SU-DHL-6 (cell line): ENCODE measurements around the gene FOXB1.

Experiments
- H2AFZ ChIP-seq: fragments of 200-600 bp; sonication (generic); 2 replicates; pipeline ENCODE4 v1.6.1; 2014; ENCODE audit warnings: low read depth, mild to moderate bottlenecking, moderate library complexity, mixed read lengths, antibody characterized with exemption, low read length; ENCODE audit not compliant: severe bottlenecking
- H3F3A ChIP-seq: fragments of 200-600 bp; shearing (Covaris generic); 2 replicates; pipeline ENCODE4 v1.6.0; 2016; ENCODE audit warnings: antibody characterized with exemption, mild to moderate bottlenecking; ENCODE audit not compliant: insufficient read depth
- H3K27ac ChIP-seq: fragments of 200-600 bp; sonication (generic); 2 replicates; pipeline ENCODE4 v1.5.1; 2016; ENCODE audit warnings: low read depth, mild to moderate bottlenecking, low read length, moderate library complexity, mixed read lengths
- H3K27me3 ChIP-seq: fragments of 200-600 bp; sonication (generic), shearing (Covaris generic); 2 replicates; pipeline ENCODE4 v1.6.0; 2014; ENCODE audit warnings: mild to moderate bottlenecking, low read length
- H3K36me3 ChIP-seq: fragments of 200-600 bp; sonication (generic); 2 replicates; pipeline ENCODE4 v1.6.1; 2014; ENCODE audit warnings: mild to moderate bottlenecking, low read length, mixed read lengths
- H3K4me2 ChIP-seq: fragments of 300-600, 200-600 bp; shearing (Covaris generic), sonication (generic); 2 replicates; pipeline ENCODE4 v1.6.0; 2014; ENCODE audit warnings: low read length, low read depth, mild to moderate bottlenecking; ENCODE audit not compliant: poor library complexity, severe bottlenecking
- H3K4me3 ChIP-seq: fragments of 200-600 bp; sonication (generic); 2 replicates; pipeline ENCODE4 v1.5.1; 2014; ENCODE audit warnings: antibody characterized with exemption, low read length, mild to moderate bottlenecking, mixed read lengths; ENCODE audit not compliant: insufficient read depth, poor library complexity, severe bottlenecking
- H3K79me2 ChIP-seq: fragments of 200-600 bp; sonication (generic); 2 replicates; pipeline ENCODE4 v1.6.1; 2014; ENCODE audit warnings: mild to moderate bottlenecking, low read length, moderate library complexity; ENCODE audit not compliant: insufficient read depth
- H3K9ac ChIP-seq: fragments of 200-600 bp; sonication (generic); 2 replicates; pipeline ENCODE4 v1.7.0; 2014; ENCODE audit warnings: mild to moderate bottlenecking, low read length
- H3K9me2 ChIP-seq: fragments of 200-600 bp; sonication (generic); replicated peaks from 2 replicates; pipeline ENCODE4 v1.6.1; 2014; ENCODE audit warnings: low read length; ENCODE audit not compliant: insufficient read depth
- H3K9me3 ChIP-seq: fragments of 200-600 bp; sonication (generic); 2 replicates; pipeline ENCODE4 v1.6.1; 2014; ENCODE audit warnings: low read length, mixed read lengths; ENCODE audit not compliant: insufficient read depth
- H4K20me1 ChIP-seq: fragments of 200-600 bp; sonication (generic); 2 replicates; pipeline ENCODE4 v1.6.1; 2014; ENCODE audit warnings: low read depth, mild to moderate bottlenecking, antibody characterized with exemption, low read length, moderate library complexity, mixed read lengths
- EZH2phosphoT487 ChIP-seq: fragments of 200-600 bp; sonication (generic), shearing (Covaris generic); conservative IDR thresholded peaks from 2 replicates; pipeline ENCODE4 v1.6.1; 2018; ENCODE audit warnings: mild to moderate bottlenecking, antibody characterized with exemption, low read length, moderate library complexity, mixed read lengths
- TF ChIP-seq, protein P1 (sequence below): fragments of 200-600 bp; sonication (generic); IDR thresholded peaks from one replicate; pipeline ENCODE4 v1.5.1; 2017; ENCODE audit warnings: antibody characterized with exemption, mild to moderate bottlenecking, low read length, moderate library complexity; ENCODE audit not compliant: insufficient read depth, poor library complexity, severe bottlenecking

The FOXB1 gene

DNA sequence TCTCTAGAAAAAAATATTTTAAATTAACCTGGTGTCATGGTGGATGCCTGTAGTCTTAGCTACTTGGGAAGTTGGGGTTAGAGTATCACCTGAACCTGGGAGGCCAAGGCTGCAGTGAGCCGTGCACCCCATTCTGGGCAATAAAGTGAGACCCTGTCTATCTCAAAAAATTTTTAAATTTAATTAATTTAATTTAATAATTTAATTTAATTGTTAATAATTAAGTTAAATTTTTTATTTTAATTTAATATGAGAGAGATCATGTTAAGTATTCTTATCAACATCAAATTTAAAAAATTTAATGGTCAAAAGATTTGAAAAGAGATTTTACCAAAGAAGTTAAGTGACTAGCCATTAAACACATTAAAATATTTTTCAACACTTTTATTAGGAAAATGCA lies 40.8 kb upstream of the FOXB1 start:
- Histone ChIP-seq H3K36me3 (no peaks in the 10 kb centered on the region), H4K20me1 (no peaks in the 10 kb centered on the region), H3K4me2 (no peak overlapping the region), H3K79me2 (no peaks in the 10 kb centered on the region), H3K9ac (no peak overlapping the region), H3K4me3 (no peak overlapping the region), H3K27me3 (no peaks in the 10 kb centered on the region), H3K9me3 (no peaks in the 10 kb centered on the region; the same call in 1 of the 2 replicates), H3K9me2 (no peaks in the 10 kb centered on the region), H3F3A (no peaks in the 10 kb centered on the region), H2AFZ (no peak overlapping the region), H3K27ac (no peak overlapping the region)
- TF ChIP-seq, protein P1, sequence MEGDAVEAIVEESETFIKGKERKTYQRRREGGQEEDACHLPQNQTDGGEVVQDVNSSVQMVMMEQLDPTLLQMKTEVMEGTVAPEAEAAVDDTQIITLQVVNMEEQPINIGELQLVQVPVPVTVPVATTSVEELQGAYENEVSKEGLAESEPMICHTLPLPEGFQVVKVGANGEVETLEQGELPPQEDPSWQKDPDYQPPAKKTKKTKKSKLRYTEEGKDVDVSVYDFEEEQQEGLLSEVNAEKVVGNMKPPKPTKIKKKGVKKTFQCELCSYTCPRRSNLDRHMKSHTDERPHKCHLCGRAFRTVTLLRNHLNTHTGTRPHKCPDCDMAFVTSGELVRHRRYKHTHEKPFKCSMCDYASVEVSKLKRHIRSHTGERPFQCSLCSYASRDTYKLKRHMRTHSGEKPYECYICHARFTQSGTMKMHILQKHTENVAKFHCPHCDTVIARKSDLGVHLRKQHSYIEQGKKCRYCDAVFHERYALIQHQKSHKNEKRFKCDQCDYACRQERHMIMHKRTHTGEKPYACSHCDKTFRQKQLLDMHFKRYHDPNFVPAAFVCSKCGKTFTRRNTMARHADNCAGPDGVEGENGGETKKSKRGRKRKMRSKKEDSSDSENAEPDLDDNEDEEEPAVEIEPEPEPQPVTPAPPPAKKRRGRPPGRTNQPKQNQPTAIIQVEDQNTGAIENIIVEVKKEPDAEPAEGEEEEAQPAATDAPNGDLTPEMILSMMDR = no peak
- no peak for TF ChIP-seq EZH2phosphoT487

DNA sequence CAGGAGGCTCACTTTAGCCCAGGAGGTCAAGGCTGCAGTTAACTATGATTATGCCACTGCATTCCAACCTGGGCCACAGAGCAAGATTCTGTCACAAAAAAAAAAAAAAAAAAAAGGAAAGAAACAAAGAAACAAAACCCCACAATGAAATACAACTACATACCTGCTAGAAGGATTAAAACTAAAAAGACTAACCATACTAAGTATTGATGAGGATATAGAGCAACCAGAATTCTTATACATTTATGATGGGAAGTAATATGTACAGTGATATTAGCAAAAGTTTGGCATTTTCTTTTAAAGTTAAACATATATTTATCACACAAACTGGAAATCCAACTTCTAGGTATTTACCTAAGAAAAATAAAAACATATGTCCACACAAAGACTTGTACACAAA lies 40.2 kb upstream of the FOXB1 start:
- Histone ChIP-seq H3K9me2 (no peaks in the 10 kb centered on the region), H2AFZ (no peak overlapping the region), H3K9me3 (no peaks in the 10 kb centered on the region; the same call in 1 of the 2 replicates), H3K36me3 (no peaks in the 10 kb centered on the region), H3K4me3 (no peak overlapping the region), H3F3A (no peaks in the 10 kb centered on the region), H3K27ac (no peak overlapping the region), H3K9ac (no peak overlapping the region), H4K20me1 (no peaks in the 10 kb centered on the region), H3K79me2 (no peaks in the 10 kb centered on the region), H3K4me2 (no peak overlapping the region), H3K27me3 (no peaks in the 10 kb centered on the region)
- TF ChIP-seq EZH2phosphoT487 = no peak
- TF ChIP-seq, protein P1 = no peak

DNA sequence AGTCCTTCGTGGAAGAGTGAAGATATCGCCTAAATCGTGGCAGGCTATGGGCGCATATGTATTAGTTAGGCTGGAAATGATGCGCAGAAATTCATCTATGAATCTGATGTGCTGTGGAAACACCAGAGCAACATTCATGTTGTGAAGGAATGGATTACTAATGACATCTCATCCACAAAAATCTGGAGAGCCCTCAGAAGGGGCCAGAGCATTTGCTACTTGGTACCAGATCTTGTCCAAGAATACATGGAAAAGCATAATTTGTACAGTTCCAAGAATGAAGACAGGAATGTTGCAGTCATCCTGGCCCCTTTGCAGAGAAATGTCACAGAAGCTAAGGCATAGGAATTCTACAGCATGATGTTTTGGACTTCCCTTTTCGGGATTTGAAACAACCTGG lies 38.4 kb upstream of the FOXB1 start:
- no peak overlapping the region for H3K4me3 ChIP-seq

More for the DNA sequence above, 38.4 kb upstream of the FOXB1 start:
- no peak overlapping the region for H3K4me2 ChIP-seq
- H3F3A ChIP-seq = no peaks in the 10 kb centered on the region
- no peak overlapping the region for H2AFZ ChIP-seq
- no peak overlapping the region for H3K27ac ChIP-seq
- no peaks in the 10 kb centered on the region for H3K27me3 ChIP-seq
- H3K9ac ChIP-seq = no peak overlapping the region
- TF ChIP-seq EZH2phosphoT487 = no peak
- TF ChIP-seq, protein P1 = no peak
- H4K20me1 ChIP-seq = no peaks in the 10 kb centered on the region
- H3K9me3 ChIP-seq = no peaks in the 10 kb centered on the region
- H3K9me2 ChIP-seq = no peaks in the 10 kb centered on the region
- H3K79me2 ChIP-seq = no peaks in the 10 kb centered on the region
- no peaks in the 10 kb centered on the region for H3K36me3 ChIP-seq
